NCI-H1436 treated with DMSO at 0.1 percent for 48 hours (cell line): ENCODE data around the gene TMEM212.
"Not testable (repeated sequence)": the region's sequence is repeated elsewhere in the genome, so short reads cannot be mapped to it uniquely, and the experiment has no call there.

Experiments used
- DNase-seq: peaks from one replicate; lab custom pipeline; 2025; lab: John Stamatoyannopoulos, UW

TMEM212 gene

GRCh38 chr3:171835116-171835515 is 8.0 kb upstream of the TMEM212 start:
- DNase-seq, result no peak

- no peak for DNase-seq
These were observed 7.5 kb upstream of the TMEM212 start for GRCh38 chr3:171835613-171836012.

GRCh38 chr3:171836855-171837254 is 6.3 kb upstream of the TMEM212 start:
- DNase-seq, result no peak

GRCh38 chr3:171837698-171838097 is 5.5 kb upstream of the TMEM212 start:
- DNase-seq, result no peak

- DNase-seq, result no peak
These were observed 4.9 kb upstream of the TMEM212 start for GRCh38 chr3:171838218-171838720.

- no peak for DNase-seq
These were observed 3.9 kb upstream of the TMEM212 start for GRCh38 chr3:171839270-171839669.

- DNase-seq, result no peak
These were observed 2.7 kb upstream of the TMEM212 start for GRCh38 chr3:171840445-171840810.

GRCh38 chr3:171840811-171841619 is 2.1 kb upstream of the TMEM212 start:
- DNase-seq, result no peak

GRCh38 chr3:171841620-171842000 is 1.5 kb upstream of the TMEM212 start:
- DNase-seq, result no peak

- no peak for DNase-seq
These were observed 1.7 kb downstream of the TMEM212 start for GRCh38 chr3:171844873-171845272.

GRCh38 chr3:171845481-171846284 is 2.5 kb downstream of the TMEM212 start:
- DNase-seq, result no peak

- no peak for DNase-seq
These were observed 3.4 kb downstream of the TMEM212 start for GRCh38 chr3:171846597-171846996.

GRCh38 chr3:171847133-171847532 is 4.0 kb downstream of the TMEM212 start:
- DNase-seq, result no peak

GRCh38 chr3:171847595-171848259 is 4.6 kb downstream of the TMEM212 start:
- DNase-seq, result no peak

- no peak for DNase-seq
These were observed 6.6 kb downstream of the TMEM212 start for GRCh38 chr3:171849617-171850319.

- DNase-seq, result no peak
These were observed 7.3 kb downstream of the TMEM212 start for GRCh38 chr3:171850320-171850959.

GRCh38 chr3:171850960-171851659 is 8.0 kb downstream of the TMEM212 start:
- no peak for DNase-seq

- no peak for DNase-seq
These were observed 8.5 kb downstream of the TMEM212 start for GRCh38 chr3:171851660-171852058.

- no peak for DNase-seq
These were observed 11.6 kb downstream of the TMEM212 start for GRCh38 chr3:171854649-171855305.

- not testable (repeated sequence) for DNase-seq
These were observed 15.6 kb downstream of the TMEM212 start for GRCh38 chr3:171858770-171859169.
